Measurements from ENCODE around the gene CRACDL. TPM values are rescaled to one million over a fixed set of nuclear protein-coding genes. Genes with fewer than 3 reads are reported as not detected.

The CRACDL gene
- polyA plus RNA-seq, 1 experiment: not detected

- POLR2A ChIA-PET: no interaction called here
- CTCF ChIA-PET: no interaction called here
- H3K4me3 ChIP-seq (ENCODE audit: low read depth, low read length): no peak overlapping the region
- H3K27me3 ChIP-seq (ENCODE audit: control insufficient read depth, insufficient read depth, low read length): no peaks in the 10 kb centered on the region
- no peak for TF ChIP-seq CTCF (IDR thresholded peaks at IDR 0.05; ENCODE audit: insufficient read depth, low read depth, low read length)
- no peak for DNase-seq (ENCODE audit: low read depth)
- H3K36me3 ChIP-seq (ENCODE audit: control insufficient read depth, insufficient read depth, low read length): no peaks in the 10 kb centered on the region
These were observed 134.7 kb downstream of the CRACDL start for GRCh38 chr2:98801286-98801685.

- POLR2A ChIA-PET: no interaction called here
- Histone ChIP-seq H3K27me3 (ENCODE audit: control insufficient read depth, insufficient read depth, low read length) (no peaks in the 10 kb centered on the region), H3K4me3 (ENCODE audit: low read depth, low read length) (no peak overlapping the region), H3K36me3 (ENCODE audit: control insufficient read depth, insufficient read depth, low read length) (no peaks in the 10 kb centered on the region)
- CTCF ChIA-PET: no interaction called here
- DNase-seq (ENCODE audit: low read depth): no peak
- TF ChIP-seq CTCF (IDR thresholded peaks at IDR 0.05; ENCODE audit: insufficient read depth, low read depth, low read length): no peak
These were observed 135.5 kb downstream of the CRACDL start for GRCh38 chr2:98800330-98801064.

- DNase-seq (ENCODE audit: low read depth): no peak
- Histone ChIP-seq H3K36me3 (ENCODE audit: control insufficient read depth, insufficient read depth, low read length) (no peaks in the 10 kb centered on the region), H3K4me3 (ENCODE audit: low read depth, low read length) (no peak overlapping the region), H3K27me3 (ENCODE audit: control insufficient read depth, insufficient read depth, low read length) (no peaks in the 10 kb centered on the region)
- TF ChIP-seq CTCF (IDR thresholded peaks at IDR 0.05; ENCODE audit: insufficient read depth, low read depth, low read length): no peak
- ChIA-PET POLR2A (no interaction called here), CTCF (no interaction called here)
These were observed 136.4 kb downstream of the CRACDL start for GRCh38 chr2:98799375-98800329.

GRCh38 chr2:98796775-98797544 lies 139.1 kb downstream of the CRACDL start:
- ChIA-PET CTCF (no interaction called here), POLR2A (no interaction called here)
- peaks cover 1% of the 10 kb centered on the region; the same call in 1 of the 2 replicates for H3K27me3 ChIP-seq (ENCODE audit: control insufficient read depth, insufficient read depth, low read length)
- H3K36me3 ChIP-seq (ENCODE audit: control insufficient read depth, insufficient read depth, low read length): no peaks in the 10 kb centered on the region
- no peak for TF ChIP-seq CTCF (IDR thresholded peaks at IDR 0.05; ENCODE audit: insufficient read depth, low read depth, low read length)
- no peak overlapping the region for H3K4me3 ChIP-seq (ENCODE audit: low read depth, low read length)
- DNase-seq (ENCODE audit: low read depth): no peak

All from BJ (cell line).